Transverse colon (tissue), 4 donors: Measurements from ENCODE around the gene RNF10. TPM values are rescaled to one million over a fixed set of nuclear protein-coding genes. Genes with fewer than 3 reads are reported as not detected.

Experiments
- DNase-seq: peaks from one replicate; pipeline ENCODE4 v3.0.0-alpha.2; 2019
- H3K27ac ChIP-seq, 4 donors: fragments of 200-600 bp; sonication (generic); 2 replicates each; pipeline ENCODE4 v1.5.1; 2016 to 2018; ENCODE audit warnings: inconsistent platforms in 4 of 4
- H3K27me3 ChIP-seq: fragments of 200-600 bp; sonication (generic); 2 replicates; pipeline ENCODE4 v1.5.1; 2017; ENCODE audit warnings: inconsistent platforms
- H3K36me3 ChIP-seq, 4 donors: fragments of 200-600 bp; sonication (generic); 2 replicates each; pipeline ENCODE4 v1.5.1; 2017 to 2019; ENCODE audit warnings: inconsistent platforms in 4 of 4
- H3K4me1 ChIP-seq, 4 donors: fragments of 200-600 bp; sonication (generic); 2 replicates each; pipeline ENCODE4 v1.5.1; 2017 to 2020; ENCODE audit warnings: inconsistent platforms in 4 of 4
- H3K4me3 ChIP-seq, 4 donors: fragments of 200-600 bp; sonication (generic); 1 replicate in 1 of 4; 2 replicates in 3 of 4; pipeline versions ENCODE4 v1.5.1 to v1.6.1; 2017 to 2019; ENCODE audit warnings: inconsistent platforms in 4 of 4
- H3K9me3 ChIP-seq, 2 donors: fragments of 200-600 bp; sonication (generic); 2 replicates each; pipeline ENCODE4 v1.5.1; 2017 to 2019; ENCODE audit warnings: inconsistent platforms in 2 of 2
- EP300 ChIP-seq: sonication (generic); formaldehyde crosslinking; IDR thresholded peaks from one replicate; pipeline ENCODE4 v1.6.1; 2017; ENCODE audit warnings: antibody characterized with exemption, low read depth
- POLR2A ChIP-seq: fragments of 450-650 bp; IDR thresholded peaks from one replicate; pipeline ENCODE4 v1.6.1; 2016; ENCODE audit warnings: antibody characterized with exemption, mild to moderate bottlenecking, moderate library complexity
- POLR2AphosphoS5 ChIP-seq, 3 donors: sonication (generic); formaldehyde crosslinking; IDR thresholded peaks; one replicate each; pipeline ENCODE4 v1.6.1; 2016; ENCODE audit warnings: antibody characterized with exemption in 3 of 3
- WGBS, 2 donors: methylation state at CpG; one replicate each; pipeline ENCODE4 v1.1.5; 2018; ENCODE audit warnings: low coverage in 1 of 2; 5-methylcytosine and 5-hydroxymethylcytosine counted together
- in situ Hi-C, 4 donors: fragments of 200-750 bp; cut with MboI; loops; one replicate each; pipeline versions ENCODE4 v1.15.0 to v1.15.1; 2017; ENCODE audit warnings: low sequenced_read_pairs in 3 of 4, low pct_ligation_motif_present in 1 of 4, low pct_unique_long_range_greater_than_20kb in 1 of 4
- intact Hi-C: fragments of 100-400 bp; cut with DNase I; formaldehyde crosslinking; loops from one replicate; pipeline ENCODE4 v1.15.1; 2023; ENCODE audit warnings: low total_unique reads
- total RNA-seq, 4 donors: library from RNA; depleted of rRNA; stranded (reverse); fragments of >200 nt; gene quantifications; one replicate each; pipeline ENCODE4 v1.1.0, GENCODE V29; 2016
- TF ChIP-seq, protein P1 (sequence below), 5 experiments: fragments of 200-600 bp in 3 of 5; fragments of 450-650 bp in 2 of 5; sonication (generic) in 3 of 5; IDR thresholded peaks; 1 replicate in 2 of 5; 2 replicates in 3 of 5; pipeline ENCODE4 v1.5.1; 2016 to 2017; ENCODE audit warnings: antibody characterized with exemption in 5 of 5, inconsistent platforms in 3 of 5, mild to moderate bottlenecking in 2 of 5, moderate library complexity in 1 of 5

The RNF10 gene
- total RNA-seq, 4 donors from 2014 or later, result 204 to 317 (median 213) TPM

DNA sequence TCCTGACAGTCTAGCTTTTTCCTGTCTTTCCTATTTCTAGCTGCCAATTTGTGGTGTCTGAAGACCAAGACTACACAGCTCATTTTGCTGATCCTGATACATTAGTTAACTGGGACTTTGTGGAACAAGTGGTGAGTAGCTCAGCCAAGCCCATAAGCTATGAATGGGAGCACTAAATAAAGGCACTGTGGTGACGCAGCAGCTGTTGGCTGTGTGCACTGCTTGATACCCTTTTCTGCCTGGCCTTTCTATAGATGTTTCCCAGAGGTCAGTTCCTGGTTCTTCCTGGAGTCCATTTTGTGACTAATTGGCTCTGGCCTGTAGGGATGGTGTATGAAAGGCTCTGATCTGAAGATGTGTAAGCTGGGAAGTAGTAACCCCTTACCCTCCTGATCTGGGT lies 20.5 kb downstream of the RNF10 start:
- H3K36me3 ChIP-seq, result peaks cover 0 to 59% (median 21%) of the 10 kb centered on the region in 4 donors
- in situ Hi-C loops (no loop called here), intact Hi-C loops (no loop called here)
- TF ChIP-seq, protein P1, sequence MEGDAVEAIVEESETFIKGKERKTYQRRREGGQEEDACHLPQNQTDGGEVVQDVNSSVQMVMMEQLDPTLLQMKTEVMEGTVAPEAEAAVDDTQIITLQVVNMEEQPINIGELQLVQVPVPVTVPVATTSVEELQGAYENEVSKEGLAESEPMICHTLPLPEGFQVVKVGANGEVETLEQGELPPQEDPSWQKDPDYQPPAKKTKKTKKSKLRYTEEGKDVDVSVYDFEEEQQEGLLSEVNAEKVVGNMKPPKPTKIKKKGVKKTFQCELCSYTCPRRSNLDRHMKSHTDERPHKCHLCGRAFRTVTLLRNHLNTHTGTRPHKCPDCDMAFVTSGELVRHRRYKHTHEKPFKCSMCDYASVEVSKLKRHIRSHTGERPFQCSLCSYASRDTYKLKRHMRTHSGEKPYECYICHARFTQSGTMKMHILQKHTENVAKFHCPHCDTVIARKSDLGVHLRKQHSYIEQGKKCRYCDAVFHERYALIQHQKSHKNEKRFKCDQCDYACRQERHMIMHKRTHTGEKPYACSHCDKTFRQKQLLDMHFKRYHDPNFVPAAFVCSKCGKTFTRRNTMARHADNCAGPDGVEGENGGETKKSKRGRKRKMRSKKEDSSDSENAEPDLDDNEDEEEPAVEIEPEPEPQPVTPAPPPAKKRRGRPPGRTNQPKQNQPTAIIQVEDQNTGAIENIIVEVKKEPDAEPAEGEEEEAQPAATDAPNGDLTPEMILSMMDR (IDR thresholded peaks at IDR 0.05), result no peak
- TF ChIP-seq EP300 (no peak), POLR2A (no peak), POLR2AphosphoS5 (IDR thresholded peaks at IDR 0.05) (no peak)
- no peak overlapping the region for H3K4me3 ChIP-seq
- H3K27ac ChIP-seq, result no peak overlapping the region
- peaks cover 10 to 37% (median 19%) of the 10 kb centered on the region in 4 donors for H3K4me1 ChIP-seq
- H3K27me3 ChIP-seq, result no peaks in the 10 kb centered on the region
- WGBS, 2 donors, result 83 to 100% methylated on average over 1 of the region's 1 CpG
- no peak for DNase-seq
- H3K9me3 ChIP-seq, result no peaks in the 10 kb centered on the region

DNA sequence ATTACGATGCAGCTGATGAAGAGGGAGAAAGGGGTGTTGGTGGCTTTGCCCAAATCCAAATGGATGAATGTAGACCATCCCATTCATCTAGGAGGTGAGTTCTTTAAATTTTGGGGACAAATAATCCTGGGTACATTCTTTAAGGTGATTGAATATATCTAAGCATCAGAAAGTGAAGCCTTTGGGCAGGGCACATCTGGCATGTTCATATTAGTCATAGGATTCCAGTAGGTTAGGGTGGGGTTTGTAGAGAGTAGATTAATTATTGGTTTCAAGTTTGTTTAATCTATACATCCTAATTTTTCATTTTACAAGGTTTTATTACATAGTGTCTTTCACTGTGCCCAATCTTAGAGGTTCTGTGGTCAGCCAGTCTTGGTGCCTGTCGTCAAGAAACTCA lies 23.4 kb downstream of the RNF10 start:
- TF ChIP-seq POLR2AphosphoS5 (IDR thresholded peaks at IDR 0.05) (no peak), EP300 (no peak), POLR2A (no peak)
- TF ChIP-seq, protein P1 (IDR thresholded peaks at IDR 0.05), result no peak
- 95 to 100% methylated on average over 2 of the region's 2 CpGs for WGBS, 2 donors
- Histone ChIP-seq H3K9me3 (no peaks in the 10 kb centered on the region), H3K4me1 (peaks cover 0 to 9% (median 2%) of the 10 kb centered on the region in 4 donors), H3K36me3 (peaks cover 0 to 77% (median 31%) of the 10 kb centered on the region in 4 donors), H3K27ac (no peak overlapping the region), H3K27me3 (no peaks in the 10 kb centered on the region), H3K4me3 (no peak overlapping the region)
- intact Hi-C loops, result no loop called here
- in situ Hi-C loops, result no loop called here
- DNase-seq, result no peak

DNA sequence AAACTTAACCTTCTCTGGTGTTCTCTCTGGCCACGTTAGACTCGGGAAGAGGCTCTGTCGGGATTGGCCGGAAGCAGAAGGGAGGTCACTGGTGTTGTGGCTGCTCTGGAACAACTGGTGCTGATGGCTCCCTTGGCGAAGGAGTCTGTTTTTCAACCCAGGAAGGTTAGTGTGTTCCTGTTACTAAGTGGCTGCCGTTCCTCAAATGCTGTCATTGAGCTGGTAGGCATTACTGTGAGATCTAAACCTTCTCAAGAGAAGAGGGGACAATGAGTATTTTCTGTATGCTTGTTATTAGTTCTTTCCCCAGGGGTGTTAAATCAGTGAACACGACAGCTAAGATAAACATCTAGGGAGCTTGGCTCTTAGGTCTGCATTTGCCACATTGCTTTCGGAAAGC lies 28.8 kb downstream of the RNF10 start:
- Histone ChIP-seq H3K4me1 (peaks cover 0 to 6% (median 0%) of the 10 kb centered on the region in 4 donors), H3K27me3 (no peaks in the 10 kb centered on the region), H3K27ac (peak overlapping the region; percentile 28 to 71 (median 44)), H3K9me3 (no peaks in the 10 kb centered on the region), H3K4me3 (no peak overlapping the region), H3K36me3 (peaks cover 0 to 89% (median 42%) of the 10 kb centered on the region in 4 donors)
- no peak for DNase-seq
- 81 to 88% methylated on average over 3 to 8 of the region's 8 CpGs for WGBS, 2 donors
- intact Hi-C loops (no loop called here), in situ Hi-C loops (no loop called here)
- peak in 1 of 3 donors; percentile 33 for TF ChIP-seq POLR2AphosphoS5 (IDR thresholded peaks at IDR 0.05)
- TF ChIP-seq EP300, result peak; percentile 38
- TF ChIP-seq, protein P1 (IDR thresholded peaks at IDR 0.05), result no peak

DNA sequence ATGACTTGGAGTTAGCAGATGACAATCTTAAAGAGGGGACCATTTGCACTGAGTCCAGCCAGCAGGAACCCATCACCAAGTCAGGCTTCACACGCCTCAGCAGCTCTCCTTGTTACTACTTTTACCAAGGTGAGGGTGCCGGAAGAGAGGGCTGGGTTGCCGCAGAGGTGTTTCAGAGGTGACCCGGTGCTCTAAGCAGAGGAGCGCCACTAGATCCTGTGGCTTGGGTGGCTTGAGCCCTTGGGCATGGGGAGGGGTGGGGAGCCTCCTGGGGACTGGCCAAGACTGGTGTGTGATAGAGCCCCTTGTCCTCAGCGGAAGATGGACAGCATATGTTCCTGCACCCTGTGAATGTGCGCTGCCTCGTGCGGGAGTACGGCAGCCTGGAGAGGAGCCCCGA lies 29.3 kb downstream of the RNF10 start:
- 94% methylated on average over 11 of the region's 11 CpGs; no CpG with 5 or more reads in 1 of the 2 donors for WGBS, 2 donors
- no peak overlapping the region for H3K4me3 ChIP-seq
- H3K9me3 ChIP-seq, result no peaks in the 10 kb centered on the region
- intact Hi-C loops, result no loop called here
- in situ Hi-C loops, result no loop called here
- peaks cover 0 to 89% (median 41%) of the 10 kb centered on the region in 4 donors for H3K36me3 ChIP-seq
- peaks cover 0 to 6% (median 0%) of the 10 kb centered on the region in 4 donors for H3K4me1 ChIP-seq
- DNase-seq, result no peak
- H3K27ac ChIP-seq, result peak overlapping the region; percentile 20 to 71 (median 30)
- TF ChIP-seq, protein P1 (IDR thresholded peaks at IDR 0.05), result no peak
- no peak for TF ChIP-seq POLR2AphosphoS5 (IDR thresholded peaks at IDR 0.05)
- TF ChIP-seq EP300, result no peak
- TF ChIP-seq POLR2A, result no peak
- no peaks in the 10 kb centered on the region for H3K27me3 ChIP-seq
